Measurements from ENCODE around the gene LRRC41.

The LRRC41 gene

GRCh38 chr1:46303038-46303871 is at the start of gene LRRC41, which contains the start of gene UQCRH:
Gene LRRC41 (minus strand): TSS chr1:46303616. CDS start chr1:46303322, 294 bp downstream.
Gene UQCRH (plus strand): TSS chr1:46303698. CDS start chr1:46303767, 69 bp downstream.
- peak within 1 kb of the TSS; percentile 89 to 96 for H3K4me3 ChIP-seq (ENCODE audit: low read depth in 1 of 2, low read length in 2 of 2)
- no peaks in the 10 kb centered on the region for H3K36me3 ChIP-seq (ENCODE audit: insufficient read depth, low read length)
- H3K9ac ChIP-seq (ENCODE audit: low read length): peak within 1 kb of the TSS; percentile 98
- peak within 1 kb of the TSS; percentile 86 for H3K27ac ChIP-seq (ENCODE audit: low read depth, low read length)
- no peaks in the 10 kb centered on the region for H3K27me3 ChIP-seq (ENCODE audit: control insufficient read depth in 1 of 2, insufficient read depth in 2 of 2, low read length in 2 of 2)
- H3K4me1 ChIP-seq (ENCODE audit: insufficient read depth, low read length): peaks cover 38% of the 10 kb centered on the region
- H3K9me3 ChIP-seq (ENCODE audit: low read length): no peaks in the 10 kb centered on the region

- H3K9me3 ChIP-seq (ENCODE audit: low read length): no peaks in the 10 kb centered on the region
- no peak overlapping the region for H3K9ac ChIP-seq (ENCODE audit: low read length)
- H3K27ac ChIP-seq (ENCODE audit: low read depth, low read length): no peak overlapping the region
- H3K36me3 ChIP-seq (ENCODE audit: insufficient read depth, low read length): peaks cover 35% of the 10 kb centered on the region
- H3K4me1 ChIP-seq (ENCODE audit: insufficient read depth, low read length): no peaks in the 10 kb centered on the region
- H3K27me3 ChIP-seq (ENCODE audit: control insufficient read depth in 1 of 2, insufficient read depth in 2 of 2, low read length in 2 of 2): no peaks in the 10 kb centered on the region
- no peak overlapping the region for H3K4me3 ChIP-seq (ENCODE audit: low read depth in 1 of 2, low read length in 2 of 2)
Observed at GRCh38 chr1:46352363-46352762, 48.9 kb upstream of the LRRC41 start.

- H3K9me3 ChIP-seq (ENCODE audit: low read length): no peaks in the 10 kb centered on the region
- no peak overlapping the region for H3K9ac ChIP-seq (ENCODE audit: low read length)
- no peak overlapping the region for H3K4me3 ChIP-seq (ENCODE audit: low read depth in 1 of 2, low read length in 2 of 2)
- H3K36me3 ChIP-seq (ENCODE audit: insufficient read depth, low read length): peaks cover 33% of the 10 kb centered on the region
- no peaks in the 10 kb centered on the region for H3K27me3 ChIP-seq (ENCODE audit: control insufficient read depth in 1 of 2, insufficient read depth in 2 of 2, low read length in 2 of 2)
- H3K4me1 ChIP-seq (ENCODE audit: insufficient read depth, low read length): peaks cover 7% of the 10 kb centered on the region
- H3K27ac ChIP-seq (ENCODE audit: low read depth, low read length): no peak overlapping the region
Observed at GRCh38 chr1:46345281-46345680, 41.9 kb upstream of the LRRC41 start.

- Histone ChIP-seq H3K27ac (ENCODE audit: low read depth, low read length) (no peak overlapping the region), H3K4me1 (ENCODE audit: insufficient read depth, low read length) (peaks cover 7% of the 10 kb centered on the region), H3K27me3 (ENCODE audit: control insufficient read depth in 1 of 2, insufficient read depth in 2 of 2, low read length in 2 of 2) (no peaks in the 10 kb centered on the region), H3K36me3 (ENCODE audit: insufficient read depth, low read length) (peaks cover 25% of the 10 kb centered on the region), H3K9me3 (ENCODE audit: low read length) (no peaks in the 10 kb centered on the region), H3K9ac (ENCODE audit: low read length) (no peak overlapping the region), H3K4me3 (ENCODE audit: low read depth in 1 of 2, low read length in 2 of 2) (no peak overlapping the region)
Observed at GRCh38 chr1:46344481-46344880, 41.1 kb upstream of the LRRC41 start.

- H3K4me1 ChIP-seq (ENCODE audit: insufficient read depth, low read length): peaks cover 7% of the 10 kb centered on the region
- H3K4me3 ChIP-seq (ENCODE audit: low read depth in 1 of 2, low read length in 2 of 2): no peak overlapping the region
- H3K9me3 ChIP-seq (ENCODE audit: low read length): no peaks in the 10 kb centered on the region
- H3K9ac ChIP-seq (ENCODE audit: low read length): no peak overlapping the region
- H3K27me3 ChIP-seq (ENCODE audit: control insufficient read depth in 1 of 2, insufficient read depth in 2 of 2, low read length in 2 of 2): no peaks in the 10 kb centered on the region
- H3K36me3 ChIP-seq (ENCODE audit: insufficient read depth, low read length): peaks cover 23% of the 10 kb centered on the region
- no peak overlapping the region for H3K27ac ChIP-seq (ENCODE audit: low read depth, low read length)
Observed at GRCh38 chr1:46343705-46344104, 40.3 kb upstream of the LRRC41 start.

- H3K9ac ChIP-seq (ENCODE audit: low read length): no peak overlapping the region
- peaks cover 7% of the 10 kb centered on the region for H3K4me1 ChIP-seq (ENCODE audit: insufficient read depth, low read length)
- H3K27me3 ChIP-seq (ENCODE audit: control insufficient read depth in 1 of 2, insufficient read depth in 2 of 2, low read length in 2 of 2): no peaks in the 10 kb centered on the region
- no peaks in the 10 kb centered on the region for H3K9me3 ChIP-seq (ENCODE audit: low read length)
- H3K27ac ChIP-seq (ENCODE audit: low read depth, low read length): no peak overlapping the region
- peaks cover 23% of the 10 kb centered on the region for H3K36me3 ChIP-seq (ENCODE audit: insufficient read depth, low read length)
- no peak overlapping the region for H3K4me3 ChIP-seq (ENCODE audit: low read depth in 1 of 2, low read length in 2 of 2)
Observed at GRCh38 chr1:46343351-46343695, 39.9 kb upstream of the LRRC41 start.

- Histone ChIP-seq H3K27me3 (ENCODE audit: control insufficient read depth in 1 of 2, insufficient read depth in 2 of 2, low read length in 2 of 2) (no peaks in the 10 kb centered on the region), H3K4me1 (ENCODE audit: insufficient read depth, low read length) (peaks cover 7% of the 10 kb centered on the region), H3K9ac (ENCODE audit: low read length) (no peak overlapping the region), H3K36me3 (ENCODE audit: insufficient read depth, low read length) (peaks cover 23% of the 10 kb centered on the region), H3K4me3 (ENCODE audit: low read depth in 1 of 2, low read length in 2 of 2) (no peak overlapping the region), H3K9me3 (ENCODE audit: low read length) (no peaks in the 10 kb centered on the region), H3K27ac (ENCODE audit: low read depth, low read length) (no peak overlapping the region)
Observed at GRCh38 chr1:46342677-46343350, 39.4 kb upstream of the LRRC41 start.

- peak overlapping the region in 1 of 2 donors; percentile 90 for H3K4me3 ChIP-seq (ENCODE audit: low read depth in 1 of 2, low read length in 2 of 2)
- H3K27ac ChIP-seq (ENCODE audit: low read depth, low read length): peak overlapping the region; percentile 74
- H3K4me1 ChIP-seq (ENCODE audit: insufficient read depth, low read length): peaks cover 7% of the 10 kb centered on the region
- H3K9me3 ChIP-seq (ENCODE audit: low read length): no peaks in the 10 kb centered on the region
- H3K36me3 ChIP-seq (ENCODE audit: insufficient read depth, low read length): peaks cover 19% of the 10 kb centered on the region
- no peaks in the 10 kb centered on the region for H3K27me3 ChIP-seq (ENCODE audit: control insufficient read depth in 1 of 2, insufficient read depth in 2 of 2, low read length in 2 of 2)
- no peak overlapping the region for H3K9ac ChIP-seq (ENCODE audit: low read length)
Observed at GRCh38 chr1:46342084-46342656, 38.8 kb upstream of the LRRC41 start.

GRCh38 chr1:46341222-46342083 is 38.0 kb upstream of the LRRC41 start:
- Histone ChIP-seq H3K4me1 (ENCODE audit: insufficient read depth, low read length) (peaks cover 7% of the 10 kb centered on the region), H3K4me3 (ENCODE audit: low read depth in 1 of 2, low read length in 2 of 2) (peak overlapping the region; percentile 66 to 90), H3K9me3 (ENCODE audit: low read length) (no peaks in the 10 kb centered on the region), H3K27ac (ENCODE audit: low read depth, low read length) (peak overlapping the region; percentile 74), H3K27me3 (ENCODE audit: control insufficient read depth in 1 of 2, insufficient read depth in 2 of 2, low read length in 2 of 2) (no peaks in the 10 kb centered on the region), H3K36me3 (ENCODE audit: insufficient read depth, low read length) (peaks cover 12% of the 10 kb centered on the region), H3K9ac (ENCODE audit: low read length) (peak overlapping the region; percentile 89)

GRCh38 chr1:46340404-46341221 is 37.2 kb upstream of the LRRC41 start, which contains the start of gene NSUN4:
Gene NSUN4 (plus strand): TSS chr1:46340807. CDS start chr1:46340827, 20 bp downstream.
- H3K36me3 ChIP-seq (ENCODE audit: insufficient read depth, low read length): peaks cover 11% of the 10 kb centered on the region
- peaks cover 7% of the 10 kb centered on the region for H3K4me1 ChIP-seq (ENCODE audit: insufficient read depth, low read length)
- peak within 1 kb of the TSS; percentile 89 for H3K9ac ChIP-seq (ENCODE audit: low read length)
- peak within 1 kb of the TSS; percentile 66 to 90 for H3K4me3 ChIP-seq (ENCODE audit: low read depth in 1 of 2, low read length in 2 of 2)
- no peaks in the 10 kb centered on the region for H3K27me3 ChIP-seq (ENCODE audit: control insufficient read depth in 1 of 2, insufficient read depth in 2 of 2, low read length in 2 of 2)
- H3K27ac ChIP-seq (ENCODE audit: low read depth, low read length): peak within 1 kb of the TSS; percentile 74
- H3K9me3 ChIP-seq (ENCODE audit: low read length): no peaks in the 10 kb centered on the region

Measured in muscle layer of colon (tissue), 2 donors.